ENCODE data around the gene RFX2.
"Not testable (repeated sequence)": the region's sequence is repeated elsewhere in the genome, so short reads cannot be mapped to it uniquely, and the experiment has no call there.

Gene RFX2

GRCh38 chr19:5966941-5967340, 143.4 kb downstream of the RFX2 start:
- DNase-seq: no peak

DNA sequence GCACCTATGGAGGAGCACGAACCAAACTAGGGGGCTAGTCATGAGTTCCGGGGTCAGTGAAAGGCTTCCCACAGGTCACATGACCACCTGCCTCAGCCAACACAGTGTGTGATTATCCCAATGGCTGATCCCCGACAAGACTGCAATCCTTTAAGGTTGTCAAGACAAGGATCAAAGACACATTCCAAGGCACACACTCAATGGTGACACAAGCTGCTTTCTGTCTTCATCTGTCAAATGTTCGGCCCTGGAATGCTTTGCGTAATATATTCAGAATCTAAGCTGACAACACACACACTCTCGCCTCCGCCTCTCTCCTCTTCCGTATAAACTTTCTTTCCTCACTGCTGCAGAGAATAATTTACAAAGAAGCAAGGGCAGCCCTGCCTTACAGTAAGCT, 144.1 kb downstream of the RFX2 start:
- DNase-seq: no peak

GRCh38 chr19:5964816-5965565, 145.3 kb downstream of the RFX2 start:
- no peak for DNase-seq

DNA sequence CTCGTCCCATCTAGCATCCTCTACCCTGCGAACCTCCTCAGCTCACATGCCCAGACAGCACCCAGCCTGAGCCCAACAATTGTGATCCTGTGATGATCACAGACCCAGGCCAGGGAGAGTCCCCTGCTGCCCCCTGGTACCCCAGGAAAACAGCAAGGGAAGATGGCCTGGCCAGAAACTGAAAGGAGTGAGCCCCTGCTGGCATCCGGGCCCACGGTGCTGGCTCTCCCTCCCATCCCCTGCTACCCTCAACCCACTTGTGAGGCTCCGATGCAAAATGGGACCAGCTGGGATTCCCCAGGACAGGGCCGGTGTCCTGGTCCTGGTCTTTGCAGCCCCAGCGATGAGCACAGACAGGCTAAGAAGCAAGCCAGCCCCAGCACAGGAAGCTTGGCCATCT, 146.4 kb downstream of the RFX2 start:
- DNase-seq: no peak

GRCh38 chr19:5963259-5963658, 147.0 kb downstream of the RFX2 start:
- not testable (repeated sequence) for DNase-seq

- DNase-seq: no peak
Measured at GRCh38 chr19:5961969-5962945, 148.0 kb downstream of the RFX2 start.

DNA sequence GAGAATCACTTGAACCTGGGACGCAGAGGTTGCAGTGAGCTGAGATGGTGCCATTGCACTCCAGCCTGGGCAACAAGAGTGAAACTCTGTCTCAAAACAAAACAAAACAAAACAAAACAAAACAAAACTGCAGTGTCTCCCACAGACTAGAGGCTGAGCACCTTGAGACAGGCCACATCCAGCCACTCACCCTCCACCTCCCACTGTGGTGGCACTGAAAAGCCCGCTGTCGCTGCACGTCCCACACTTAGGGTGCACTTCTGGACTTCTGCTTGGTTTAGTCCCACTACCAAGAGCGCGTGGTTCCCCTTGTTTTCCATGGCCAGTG, 148.7 kb downstream of the RFX2 start:
- DNase-seq: not testable (repeated sequence)

DNA sequence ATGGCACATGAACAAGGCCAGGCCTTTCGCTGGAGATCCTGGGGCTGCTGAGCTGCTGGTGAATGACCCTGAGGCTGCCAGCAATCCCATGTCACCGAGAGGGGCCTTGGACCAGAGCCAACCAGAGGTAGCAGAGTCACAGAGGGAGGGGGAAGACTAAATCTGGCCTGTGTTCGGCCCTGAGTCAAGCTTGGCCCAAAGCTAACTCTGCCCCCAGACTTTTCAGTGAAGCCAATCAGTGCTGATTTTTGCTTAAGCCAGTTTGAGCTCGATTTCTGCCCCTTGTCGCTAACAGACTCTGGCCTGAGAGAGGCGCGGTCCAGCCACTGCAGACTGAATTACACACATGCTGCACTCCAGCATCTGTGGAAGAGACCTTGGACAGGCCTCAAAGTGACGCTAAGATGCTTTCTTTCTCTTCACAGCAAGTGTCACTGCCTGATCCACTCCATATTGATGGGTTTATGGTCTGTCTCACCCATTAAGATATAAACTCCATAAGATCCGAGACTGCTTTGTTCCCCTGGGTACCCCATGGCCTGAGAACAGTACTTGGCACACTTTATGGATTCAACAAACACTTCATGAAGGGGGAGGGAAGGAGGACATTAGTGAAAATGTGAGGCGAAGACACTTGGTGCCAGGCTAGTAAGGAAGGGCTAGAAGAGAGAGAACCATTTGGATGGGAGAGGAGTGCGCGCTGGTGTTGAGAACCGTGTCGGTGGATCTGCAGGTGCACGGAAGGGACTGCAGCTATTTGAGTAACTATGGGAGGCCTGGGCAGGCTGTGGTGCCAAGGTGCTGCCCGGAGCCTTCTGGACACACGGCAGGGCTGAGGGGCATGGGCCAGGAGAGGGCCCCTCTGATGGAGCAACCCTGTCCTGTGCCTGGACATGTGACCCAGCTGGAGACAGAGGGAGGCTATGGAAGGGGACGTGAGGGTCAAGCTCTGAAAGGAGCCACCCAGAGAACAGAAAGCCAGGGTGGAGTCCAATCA, 150.0 kb downstream of the RFX2 start:
- DNase-seq: no peak

GRCh38 chr19:5959260-5960004, 150.9 kb downstream of the RFX2 start:
- DNase-seq: no peak

GRCh38 chr19:5958851-5959122, 151.5 kb downstream of the RFX2 start:
- no peak for DNase-seq

GRCh38 chr19:5958074-5958850, 152.0 kb downstream of the RFX2 start:
- DNase-seq: no peak

- peak; percentile 34 for DNase-seq
Measured at GRCh38 chr19:5957170-5957569, 153.1 kb downstream of the RFX2 start.

DNA sequence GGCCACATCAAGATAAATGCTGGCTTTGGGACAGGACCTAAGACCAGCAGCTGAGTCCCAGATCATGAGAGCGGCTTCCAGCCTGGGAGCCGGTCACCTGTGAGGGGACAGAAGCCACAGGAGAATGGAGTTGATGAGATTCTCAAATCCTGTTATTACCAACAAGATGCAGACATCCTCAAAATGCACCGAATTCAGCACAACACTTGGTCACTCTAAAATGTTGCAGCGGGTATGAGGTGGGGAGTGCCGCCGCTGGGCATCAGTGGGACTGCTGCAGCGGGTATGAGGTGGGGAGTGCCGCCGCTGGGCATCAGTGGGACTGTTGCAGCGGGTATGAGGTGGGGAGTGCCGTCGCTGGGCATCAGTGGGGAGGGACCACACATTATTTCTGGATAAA, 153.6 kb downstream of the RFX2 start:
- no peak for DNase-seq

- DNase-seq: no peak
Measured at GRCh38 chr19:5956323-5956722, 154.0 kb downstream of the RFX2 start.

DNA sequence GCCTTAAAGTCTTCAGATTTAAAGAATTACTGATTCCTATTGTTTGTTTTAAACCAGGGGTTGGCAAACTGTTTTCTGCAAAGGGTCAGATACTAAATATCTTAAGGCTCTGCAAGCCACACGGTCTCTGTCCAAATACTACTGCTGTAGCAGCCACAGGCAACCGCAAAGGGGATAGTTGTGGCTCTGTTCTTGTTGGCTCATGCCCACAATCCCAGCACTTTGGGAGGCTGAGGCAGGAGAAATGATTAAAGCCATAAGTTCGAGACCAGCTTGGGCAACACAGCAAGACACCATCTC, 154.7 kb downstream of the RFX2 start:
- no peak for DNase-seq

DNA sequence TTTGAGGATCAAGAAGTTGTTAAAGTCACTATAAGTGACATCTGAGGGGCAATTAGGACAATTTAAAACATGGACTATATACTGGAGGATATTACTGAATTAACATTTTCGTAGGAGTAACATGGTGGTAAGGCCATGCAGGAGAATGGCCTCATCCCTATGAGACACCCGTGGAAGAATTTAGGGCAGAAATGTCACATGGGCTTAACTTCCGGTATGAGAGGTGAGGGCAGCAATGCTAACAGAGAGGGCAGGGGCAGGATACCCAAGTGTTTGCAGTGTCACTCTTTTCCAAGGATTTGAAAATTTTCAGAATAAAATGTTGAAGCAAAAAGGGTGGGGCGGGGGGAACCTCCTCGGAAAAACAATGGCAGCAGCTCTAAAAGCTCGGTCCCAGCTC, 156.0 kb downstream of the RFX2 start:
- peak; percentile 36 for DNase-seq

DNA sequence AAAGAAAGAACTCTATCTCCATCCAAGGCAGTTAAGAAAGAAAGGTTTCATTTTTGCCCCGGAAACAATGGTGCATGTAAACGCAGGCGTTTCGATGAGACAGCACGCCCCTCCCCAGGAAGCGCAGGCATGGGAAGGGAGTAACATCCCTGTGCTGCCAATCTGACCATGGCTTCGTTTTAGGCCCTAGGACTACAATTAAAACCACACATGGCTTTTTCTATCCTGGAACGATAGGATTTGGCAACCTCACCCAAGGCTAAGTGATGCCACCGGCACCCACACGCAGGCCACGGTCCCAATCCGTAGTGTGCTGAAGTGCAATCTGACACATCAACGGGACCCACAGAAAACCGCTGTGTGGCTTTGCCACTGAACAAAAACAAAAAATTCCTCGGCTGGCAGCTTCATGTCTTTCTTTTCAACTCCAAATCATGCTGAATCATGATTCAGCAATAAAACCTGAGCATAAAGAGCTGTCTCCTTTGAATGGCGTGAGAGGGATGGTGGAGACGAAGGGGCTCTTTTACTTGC, 156.6 kb downstream of the RFX2 start:
- no peak for DNase-seq

DNA sequence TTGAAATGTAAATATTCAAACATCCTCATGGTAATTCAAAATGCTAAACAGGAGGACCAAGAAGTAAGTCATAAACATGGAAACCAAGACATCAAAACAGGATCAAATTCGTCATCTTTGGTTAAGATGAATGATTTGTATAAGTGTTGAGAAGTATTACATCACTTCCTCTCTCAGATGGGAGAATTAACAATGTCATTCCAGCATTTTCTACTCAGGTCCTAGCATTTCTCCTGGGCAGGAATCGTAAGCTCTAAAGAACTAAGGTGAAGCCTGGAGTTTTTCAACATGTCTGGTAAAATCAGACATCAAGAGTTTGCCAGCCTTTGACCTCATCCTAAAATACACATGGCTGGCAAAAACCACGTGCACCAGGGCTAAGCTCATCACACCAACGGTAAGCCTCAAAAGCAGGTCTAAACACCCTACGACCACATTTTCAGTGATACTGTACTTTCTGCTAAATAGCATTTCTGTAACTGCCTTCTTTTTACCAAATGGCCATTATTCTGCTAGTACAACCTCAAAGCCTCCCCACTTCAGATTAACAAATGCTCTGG, 157.2 kb downstream of the RFX2 start:
- DNase-seq: no peak

DNA sequence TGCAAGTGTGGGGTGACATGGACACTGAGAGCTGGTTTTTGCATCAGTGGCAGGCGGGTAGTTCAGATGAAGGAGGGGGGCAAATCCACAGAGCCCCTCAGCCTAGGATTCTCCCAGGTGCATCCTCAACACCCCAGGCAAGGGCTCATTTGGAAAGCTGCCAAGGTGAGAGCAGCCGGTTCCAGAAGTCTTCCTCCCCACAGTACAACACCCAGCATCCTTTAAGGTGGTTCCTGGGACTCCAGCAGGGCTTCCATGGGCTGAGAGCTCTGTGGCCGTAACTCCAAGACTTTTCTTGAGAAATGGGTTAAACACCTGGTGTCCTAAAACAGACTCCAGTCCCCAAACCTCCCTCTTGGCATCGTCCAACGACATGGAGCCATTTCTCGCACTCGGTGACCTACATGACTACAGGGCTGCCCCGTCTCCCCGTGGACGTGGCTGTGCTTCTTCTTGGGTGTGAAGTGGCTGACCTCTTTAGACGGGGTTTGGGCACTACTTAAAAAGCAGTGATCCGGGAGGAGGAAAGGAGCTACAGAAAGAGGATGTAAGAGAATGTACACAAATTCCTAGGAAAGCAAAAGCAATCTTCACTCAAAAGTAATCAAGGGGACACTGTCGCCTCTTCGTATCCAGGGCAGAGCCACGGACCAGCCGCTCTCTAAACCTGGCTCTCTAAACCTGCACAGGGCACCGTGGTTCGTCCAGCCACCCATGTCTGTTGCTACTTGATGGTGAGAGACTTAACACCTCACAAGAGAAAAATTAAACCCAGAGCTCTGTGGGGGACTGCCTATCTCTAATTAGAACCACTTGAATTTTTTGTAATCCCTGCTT, 157.9 kb downstream of the RFX2 start:
- DNase-seq: no peak

- no peak for DNase-seq
Measured at GRCh38 chr19:5951338-5951861, 158.9 kb downstream of the RFX2 start.

Data from EL (cell line).